ENCODE data around the gene PCID2. TPM values are rescaled to one million over a fixed set of nuclear protein-coding genes. Genes with fewer than 3 reads are reported as not detected.

Gene PCID2
- total and polyA plus RNA-seq, 2 donors (not counting 1 experiment from before 2014, with no cell fraction given): 52.2 to 61.1 TPM

DNA sequence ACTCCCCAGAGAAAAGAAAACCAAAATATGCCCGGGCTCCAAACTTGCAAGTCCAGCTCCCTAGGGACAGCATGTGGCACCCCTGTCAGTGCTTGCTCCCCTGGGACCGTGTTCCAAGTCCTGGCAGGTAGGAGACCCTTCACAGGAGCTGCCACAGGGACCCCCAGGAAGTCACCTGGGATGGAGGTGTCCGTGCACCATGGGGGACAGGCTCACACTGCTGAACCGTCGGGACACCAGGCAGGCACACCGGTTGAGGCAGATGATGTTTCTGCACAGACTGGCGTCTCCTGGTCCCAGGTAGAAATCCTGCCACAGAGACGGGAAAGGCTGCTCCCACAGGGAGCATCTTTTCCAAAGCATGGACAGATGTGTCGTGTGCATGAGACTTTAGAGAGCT, 61.7 kb downstream of the PCID2 start:
- Mint-ChIP-seq H3K4me3 (no peak overlapping the region), H3K9me3 (ENCODE audit: insufficient read depth) (no peaks in the 10 kb centered on the region), H3K27me3 (peaks cover 22% of the 10 kb centered on the region), H3K4me1 (no peaks in the 10 kb centered on the region), H3K27ac (no peak overlapping the region)
- H3K4me1 ChIP-seq (ENCODE audit: control insufficient read depth in 2 of 2, insufficient read depth in 2 of 2, low read length in 2 of 2): peaks cover under 1 to 3% of the 10 kb centered on the region in 2 donors
- 78% methylated on average over 9 of the region's 9 CpGs for WGBS (ENCODE audit: insufficient coverage)
- no peaks in the 10 kb centered on the region for H3K79me2 ChIP-seq (ENCODE audit: control insufficient read depth, insufficient read depth, low read length)
- H3K27me3 ChIP-seq (replicated peaks in 1 of 4; ENCODE audit: control extremely low read depth in 1 of 4, control insufficient read depth in 3 of 4, insufficient read depth in 4 of 4, low read length in 3 of 4): peaks cover 0 to 23% (median 5%) of the 10 kb centered on the region in 4 experiments
- no peak overlapping the region for H3K9ac ChIP-seq (ENCODE audit: low read length)
- POLR2A ChIA-PET: no interaction called here
- peaks cover 0 to 11% (median 0%) of the 10 kb centered on the region in 3 donors for H3K9me3 ChIP-seq (ENCODE audit: control extremely low read depth in 1 of 3, control insufficient read depth in 2 of 3, insufficient read depth in 1 of 3, low read length in 2 of 3)
- H2AFZ ChIP-seq (ENCODE audit: insufficient read depth, low read depth, low read length, poor library complexity, severe bottlenecking): no peak overlapping the region
- ATAC-seq (ENCODE audit: low read depth): no peak
- DNase-seq: no peak
- H4K20me1 ChIP-seq (ENCODE audit: control insufficient read depth, insufficient read depth, low read length, poor library complexity, severe bottlenecking): no peaks in the 10 kb centered on the region
- no peak overlapping the region for H3K4me2 ChIP-seq (replicated peaks; ENCODE audit: low read depth, low read length, poor library complexity, severe bottlenecking)
- intact Hi-C loops (cut with micrococcal nuclease): no loop called here
- CTCF ChIA-PET: no interaction called here
- no peak overlapping the region for H3K4me3 ChIP-seq (ENCODE audit: control extremely low read depth in 1 of 5, extremely low read depth in 1 of 5, insufficient read depth in 1 of 5, low read depth in 2 of 5, low read length in 4 of 5)
- no peaks in the 10 kb centered on the region for H3K36me3 ChIP-seq (replicated peaks in 1 of 2; ENCODE audit: control extremely low read depth in 1 of 2, control insufficient read depth in 1 of 2, extremely low read depth in 1 of 2, insufficient read depth in 2 of 2, low read length in 1 of 2)
- TF ChIP-seq, protein P1, sequence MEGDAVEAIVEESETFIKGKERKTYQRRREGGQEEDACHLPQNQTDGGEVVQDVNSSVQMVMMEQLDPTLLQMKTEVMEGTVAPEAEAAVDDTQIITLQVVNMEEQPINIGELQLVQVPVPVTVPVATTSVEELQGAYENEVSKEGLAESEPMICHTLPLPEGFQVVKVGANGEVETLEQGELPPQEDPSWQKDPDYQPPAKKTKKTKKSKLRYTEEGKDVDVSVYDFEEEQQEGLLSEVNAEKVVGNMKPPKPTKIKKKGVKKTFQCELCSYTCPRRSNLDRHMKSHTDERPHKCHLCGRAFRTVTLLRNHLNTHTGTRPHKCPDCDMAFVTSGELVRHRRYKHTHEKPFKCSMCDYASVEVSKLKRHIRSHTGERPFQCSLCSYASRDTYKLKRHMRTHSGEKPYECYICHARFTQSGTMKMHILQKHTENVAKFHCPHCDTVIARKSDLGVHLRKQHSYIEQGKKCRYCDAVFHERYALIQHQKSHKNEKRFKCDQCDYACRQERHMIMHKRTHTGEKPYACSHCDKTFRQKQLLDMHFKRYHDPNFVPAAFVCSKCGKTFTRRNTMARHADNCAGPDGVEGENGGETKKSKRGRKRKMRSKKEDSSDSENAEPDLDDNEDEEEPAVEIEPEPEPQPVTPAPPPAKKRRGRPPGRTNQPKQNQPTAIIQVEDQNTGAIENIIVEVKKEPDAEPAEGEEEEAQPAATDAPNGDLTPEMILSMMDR (IDR thresholded peaks at IDR 0.05): no peak
- no peak for TF ChIP-seq EZH2 (IDR thresholded peaks at IDR 0.05; ENCODE audit: borderline replicate concordance, insufficient read depth, low read depth, low read length, poor library complexity, severe bottlenecking)
- H3K27ac ChIP-seq (ENCODE audit: low read length in 2 of 2): no peak overlapping the region

DNA sequence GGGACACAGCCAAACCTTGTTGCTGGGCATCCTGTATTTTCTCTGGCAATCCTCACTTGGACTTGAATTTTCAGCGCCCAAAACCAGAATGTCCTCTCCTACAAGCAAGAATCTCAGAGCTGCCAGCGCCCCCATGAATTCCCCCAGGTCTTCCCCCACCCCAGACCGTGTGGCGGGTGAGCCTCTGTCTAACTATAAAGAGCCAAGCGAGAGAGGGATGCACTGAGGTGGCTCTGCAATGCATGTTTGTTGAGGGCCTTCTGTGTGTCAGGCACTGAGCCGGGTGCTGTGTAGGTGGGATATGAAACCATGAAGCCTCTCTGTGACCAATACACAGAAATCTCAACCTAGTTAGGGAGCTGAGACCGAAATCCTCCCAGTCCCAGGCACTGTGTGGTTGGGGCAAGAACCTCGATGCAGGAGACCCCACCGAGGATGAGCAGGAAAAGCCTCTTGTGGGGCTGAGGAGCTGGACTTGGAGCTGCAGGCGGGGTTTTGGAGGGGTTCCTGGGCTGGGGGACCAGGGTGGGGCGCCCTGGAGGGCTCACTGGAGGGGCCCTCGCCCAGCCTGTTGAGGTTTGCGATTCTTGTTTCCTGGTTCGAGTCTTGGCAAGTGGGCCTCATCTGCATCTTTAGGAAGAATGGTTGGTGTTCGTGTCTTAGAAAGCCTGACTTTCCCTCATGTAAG, 62.4 kb downstream of the PCID2 start:
- Histone ChIP-seq H3K9ac (ENCODE audit: low read length) (no peak overlapping the region), H3K27me3 (replicated peaks in 1 of 4; ENCODE audit: control extremely low read depth in 1 of 4, control insufficient read depth in 3 of 4, insufficient read depth in 4 of 4, low read length in 3 of 4) (peaks cover 0 to 19% (median 2%) of the 10 kb centered on the region in 4 experiments), H3K36me3 (replicated peaks in 1 of 2; ENCODE audit: control extremely low read depth in 1 of 2, control insufficient read depth in 1 of 2, extremely low read depth in 1 of 2, insufficient read depth in 2 of 2, low read length in 1 of 2) (no peaks in the 10 kb centered on the region), H2AFZ (ENCODE audit: insufficient read depth, low read depth, low read length, poor library complexity, severe bottlenecking) (no peak overlapping the region), H4K20me1 (ENCODE audit: control insufficient read depth, insufficient read depth, low read length, poor library complexity, severe bottlenecking) (no peaks in the 10 kb centered on the region), H3K4me3 (ENCODE audit: control extremely low read depth in 1 of 5, extremely low read depth in 1 of 5, insufficient read depth in 1 of 5, low read depth in 2 of 5, low read length in 4 of 5) (no peak overlapping the region), H3K4me1 (ENCODE audit: control insufficient read depth in 2 of 2, insufficient read depth in 2 of 2, low read length in 2 of 2) (no peaks in the 10 kb centered on the region), H3K4me2 (replicated peaks; ENCODE audit: low read depth, low read length, poor library complexity, severe bottlenecking) (no peak overlapping the region), H3K9me3 (ENCODE audit: control extremely low read depth in 1 of 3, control insufficient read depth in 2 of 3, insufficient read depth in 1 of 3, low read length in 2 of 3) (peaks cover 0 to 8% (median 0%) of the 10 kb centered on the region in 3 donors), H3K27ac (ENCODE audit: low read length in 2 of 2) (no peak overlapping the region), H3K79me2 (ENCODE audit: control insufficient read depth, insufficient read depth, low read length) (no peaks in the 10 kb centered on the region)
- TF ChIP-seq, protein P1 (IDR thresholded peaks at IDR 0.05): no peak
- TF ChIP-seq EZH2 (IDR thresholded peaks at IDR 0.05; ENCODE audit: borderline replicate concordance, insufficient read depth, low read depth, low read length, poor library complexity, severe bottlenecking): no peak
- ATAC-seq (ENCODE audit: low read depth) (no peak), DNase-seq (no peak)
- Mint-ChIP-seq H3K4me3 (no peak overlapping the region), H3K9me3 (ENCODE audit: insufficient read depth) (no peaks in the 10 kb centered on the region), H3K27ac (no peak overlapping the region), H3K4me1 (no peaks in the 10 kb centered on the region), H3K27me3 (peaks cover 19% of the 10 kb centered on the region)
- ChIA-PET CTCF (no interaction called here), POLR2A (no interaction called here)
- intact Hi-C loops (cut with micrococcal nuclease): no loop called here
- 86% methylated on average over 10 of the region's 15 CpGs for WGBS (ENCODE audit: insufficient coverage)
